Neural progenitor cell (in vitro differentiated cells): ENCODE data around the gene CELA1. TPM values are rescaled to one million over a fixed set of nuclear protein-coding genes. Genes with fewer than 3 reads are reported as not detected.

ENCODE experiments used
- DNase-seq: peaks from one replicate; pipeline ENCODE4 v3.0.0-alpha.2; 2016; ENCODE audit warnings: low spot score
- H2AFZ ChIP-seq: fragments of 200-600 bp; sonication (generic); replicated peaks from 2 replicates; pipeline ENCODE4 v1.6.1; 2016; ENCODE audit warnings: antibody characterized with exemption
- H3F3A ChIP-seq: fragments of 200-600 bp; sonication (generic); 2 replicates; pipeline ENCODE4 v1.6.1; 2016; ENCODE audit warnings: antibody characterized with exemption, low read depth
- H3K27ac ChIP-seq: fragments of 200-600 bp; sonication (generic); 2 replicates; pipeline ENCODE4 v1.5.1; 2016; ENCODE audit warnings: mild to moderate bottlenecking
- H3K27me3 ChIP-seq: fragments of 200-600 bp; sonication (generic); 2 replicates; pipeline ENCODE4 v1.6.1; 2016; ENCODE audit warnings: mild to moderate bottlenecking, moderate library complexity
- H3K36me3 ChIP-seq: fragments of 200-600 bp; sonication (generic); 2 replicates; pipeline ENCODE4 v1.5.1; 2016
- H3K4me1 ChIP-seq: fragments of 200-600 bp; sonication (generic); 2 replicates; pipeline ENCODE4 v1.6.1; 2016; ENCODE audit warnings: mixed run types
- H3K4me2 ChIP-seq: fragments of 200-600 bp; sonication (generic); 2 replicates; pipeline ENCODE4 v1.6.1; 2016
- H3K4me3 ChIP-seq: fragments of 200-600 bp; sonication (generic); 2 replicates; pipeline ENCODE4 v1.5.1; 2016
- H3K79me2 ChIP-seq: fragments of 200-600 bp; sonication (generic); 2 replicates; pipeline ENCODE4 v1.6.1; 2016; ENCODE audit warnings: low read depth
- H3K9ac ChIP-seq: fragments of 200-600 bp; sonication (generic); 2 replicates; pipeline ENCODE4 v1.6.1; 2016
- H3K9me3 ChIP-seq: fragments of 200-600 bp; sonication (generic); 2 replicates; pipeline ENCODE4 v1.5.1; 2016; ENCODE audit warnings: low read depth
- H4K20me1 ChIP-seq: fragments of 200-600 bp; sonication (generic); 2 replicates; pipeline ENCODE4 v1.6.1; 2016; ENCODE audit warnings: low read depth
- H3K27ac Mint-ChIP-seq: 3 replicates; pipeline ENCODE4 v1.8.0; 2021; ENCODE audit warnings: mixed read lengths
- H3K27me3 Mint-ChIP-seq: 2 replicates; pipeline ENCODE4 v1.8.0; 2022; ENCODE audit warnings: low read depth, mild to moderate bottlenecking, inconsistent platforms, moderate library complexity, mixed read lengths; ENCODE audit not compliant: insufficient read depth
- H3K36me3 Mint-ChIP-seq: 3 replicates; pipeline ENCODE4 v1.8.0; 2021; ENCODE audit warnings: mixed read lengths
- H3K4me1 Mint-ChIP-seq: 3 replicates; pipeline ENCODE4 v1.8.0; 2021; ENCODE audit warnings: mixed read lengths
- H3K4me3 Mint-ChIP-seq: 3 replicates; pipeline ENCODE4 v1.8.0; 2021; ENCODE audit warnings: mild to moderate bottlenecking, moderate library complexity, mixed read lengths
- H3K9me3 Mint-ChIP-seq: 3 replicates; pipeline ENCODE4 v1.8.0; 2020; ENCODE audit warnings: mixed read lengths
- EZH2 ChIP-seq: fragments of 200-600 bp; sonication (generic); IDR thresholded peaks from 2 replicates; pipeline ENCODE4 v1.6.1; 2017; ENCODE audit warnings: antibody characterized with exemption, mild to moderate bottlenecking, moderate library complexity
- EZH2phosphoT487 ChIP-seq: fragments of 200-600 bp; sonication (generic); IDR thresholded peaks from 2 replicates; pipeline ENCODE4 v1.6.1; 2017; ENCODE audit warnings: antibody characterized with exemption
- total RNA-seq: library from RNA; depleted of rRNA; stranded (reverse); fragments of >200 nt; gene quantifications from 2 replicates; pipeline ENCODE4 v1.2.3, GENCODE V29; 2015; ENCODE audit warnings: low replicate concordance
- TF ChIP-seq, protein P1 (sequence below): fragments of 200-600 bp; sonication (generic); IDR thresholded peaks from 2 replicates; pipeline ENCODE4 v1.5.1; 2017; ENCODE audit warnings: antibody characterized with exemption, mild to moderate bottlenecking

Gene CELA1
- total RNA-seq, 1 donor from 2014 or later = not detected

DNA sequence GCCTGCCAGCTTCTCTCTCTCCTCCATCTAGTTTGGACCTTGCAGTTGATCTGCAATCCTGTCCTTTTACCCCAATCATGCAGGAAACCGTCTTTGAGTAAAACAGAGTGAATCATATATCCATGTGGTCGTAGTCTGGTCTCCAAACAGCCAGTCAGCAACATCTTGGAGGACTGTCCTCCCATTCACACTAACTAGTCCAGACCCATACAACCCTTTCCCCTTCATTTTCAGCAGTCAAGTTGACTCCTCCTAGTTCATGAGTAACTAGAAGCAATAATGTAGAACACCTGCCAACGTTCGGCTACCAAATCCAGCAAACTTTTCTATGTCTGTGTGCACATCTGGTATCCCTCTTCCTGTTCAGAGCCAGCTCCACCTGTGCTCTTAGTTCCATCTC, 11.7 kb downstream of the CELA1 start:
- Mint-ChIP-seq H3K27ac (peak overlapping the region; percentile 78), H3K9me3 (peaks cover 2% of the 10 kb centered on the region), H3K4me3 (no peak overlapping the region), H3K36me3 (no peaks in the 10 kb centered on the region), H3K4me1 (peaks cover 6% of the 10 kb centered on the region), H3K27me3 (peaks cover 4% of the 10 kb centered on the region)
- Histone ChIP-seq H3F3A (peaks cover 17% of the 10 kb centered on the region), H3K27ac (no peak overlapping the region), H3K9ac (no peak overlapping the region), H4K20me1 (no peaks in the 10 kb centered on the region), H3K4me2 (no peak overlapping the region), H3K27me3 (no peaks in the 10 kb centered on the region), H3K4me1 (peaks cover 9% of the 10 kb centered on the region), H3K36me3 (no peaks in the 10 kb centered on the region), H2AFZ (no peak overlapping the region), H3K79me2 (no peaks in the 10 kb centered on the region), H3K9me3 (no peaks in the 10 kb centered on the region), H3K4me3 (no peak overlapping the region)
- DNase-seq = no peak
- TF ChIP-seq EZH2phosphoT487 = no peak
- TF ChIP-seq EZH2 = no peak
- TF ChIP-seq, protein P1, sequence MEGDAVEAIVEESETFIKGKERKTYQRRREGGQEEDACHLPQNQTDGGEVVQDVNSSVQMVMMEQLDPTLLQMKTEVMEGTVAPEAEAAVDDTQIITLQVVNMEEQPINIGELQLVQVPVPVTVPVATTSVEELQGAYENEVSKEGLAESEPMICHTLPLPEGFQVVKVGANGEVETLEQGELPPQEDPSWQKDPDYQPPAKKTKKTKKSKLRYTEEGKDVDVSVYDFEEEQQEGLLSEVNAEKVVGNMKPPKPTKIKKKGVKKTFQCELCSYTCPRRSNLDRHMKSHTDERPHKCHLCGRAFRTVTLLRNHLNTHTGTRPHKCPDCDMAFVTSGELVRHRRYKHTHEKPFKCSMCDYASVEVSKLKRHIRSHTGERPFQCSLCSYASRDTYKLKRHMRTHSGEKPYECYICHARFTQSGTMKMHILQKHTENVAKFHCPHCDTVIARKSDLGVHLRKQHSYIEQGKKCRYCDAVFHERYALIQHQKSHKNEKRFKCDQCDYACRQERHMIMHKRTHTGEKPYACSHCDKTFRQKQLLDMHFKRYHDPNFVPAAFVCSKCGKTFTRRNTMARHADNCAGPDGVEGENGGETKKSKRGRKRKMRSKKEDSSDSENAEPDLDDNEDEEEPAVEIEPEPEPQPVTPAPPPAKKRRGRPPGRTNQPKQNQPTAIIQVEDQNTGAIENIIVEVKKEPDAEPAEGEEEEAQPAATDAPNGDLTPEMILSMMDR = no peak

DNA sequence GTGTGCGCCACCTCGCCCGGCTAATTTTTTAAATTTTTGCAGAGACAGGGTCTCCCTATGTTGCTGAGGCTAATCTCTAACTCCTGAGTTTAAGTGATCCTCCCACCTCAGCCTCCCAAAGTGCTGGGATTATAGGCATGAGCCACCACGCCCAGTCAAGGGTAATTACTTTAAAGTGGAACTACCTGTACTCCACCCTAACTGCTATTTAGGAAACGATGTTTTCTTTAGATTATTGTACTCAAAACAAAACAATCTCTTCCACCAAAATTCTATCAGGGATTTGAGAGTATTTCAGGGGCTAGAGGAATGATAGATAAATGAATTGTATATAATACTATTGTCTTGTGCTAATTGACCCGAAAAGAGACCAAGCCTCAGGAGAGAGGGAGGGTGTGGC, 12.9 kb downstream of the CELA1 start:
- Mint-ChIP-seq H3K27ac (no peak overlapping the region), H3K27me3 (peaks cover 4% of the 10 kb centered on the region)

DNA sequence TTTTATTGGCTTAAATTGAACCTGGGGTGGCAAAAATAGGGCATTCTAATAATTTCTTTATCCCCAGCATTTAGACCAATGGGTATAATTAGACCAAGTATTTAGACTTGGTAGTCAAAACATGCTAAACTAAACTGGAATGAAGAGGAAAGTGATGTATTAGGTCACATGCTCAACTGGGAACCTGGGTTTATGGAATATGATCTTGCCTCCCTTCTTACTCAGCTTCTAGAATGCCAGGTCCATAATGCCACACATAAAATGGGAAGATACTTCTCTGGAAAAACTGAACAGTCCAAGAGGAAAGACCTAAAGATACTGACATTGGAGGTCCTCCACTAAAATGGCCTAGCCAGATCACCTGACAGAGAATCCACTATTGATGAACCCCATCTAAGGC, 16.3 kb downstream of the CELA1 start:
- H3K27ac ChIP-seq = no peak overlapping the region
- Mint-ChIP-seq H3K4me3 (no peak overlapping the region), H3K27me3 (peaks cover 2% of the 10 kb centered on the region), H3K27ac (no peak overlapping the region), H3K4me1 (peaks cover 14% of the 10 kb centered on the region), H3K9me3 (peaks cover 2% of the 10 kb centered on the region), H3K36me3 (no peaks in the 10 kb centered on the region)
- no peak for TF ChIP-seq EZH2phosphoT487
- TF ChIP-seq EZH2 = no peak
- TF ChIP-seq, protein P1 = no peak
- H3K9me3 ChIP-seq = no peaks in the 10 kb centered on the region
- no peaks in the 10 kb centered on the region for H4K20me1 ChIP-seq
- peaks cover 18% of the 10 kb centered on the region for H3K4me1 ChIP-seq
- no peak overlapping the region for H3K9ac ChIP-seq
- H3K4me2 ChIP-seq = no peak overlapping the region
- H3K4me3 ChIP-seq = no peak overlapping the region
- no peak overlapping the region for H2AFZ ChIP-seq
- no peaks in the 10 kb centered on the region for H3K36me3 ChIP-seq
- DNase-seq = no peak
- no peaks in the 10 kb centered on the region for H3K79me2 ChIP-seq
- no peaks in the 10 kb centered on the region for H3K27me3 ChIP-seq
- peaks cover 18% of the 10 kb centered on the region for H3F3A ChIP-seq

More for the DNA sequence above, 12.9 kb downstream of the CELA1 start:
- Histone ChIP-seq H2AFZ (no peak overlapping the region), H3F3A (peaks cover 17% of the 10 kb centered on the region), H3K9ac (no peak overlapping the region), H3K36me3 (no peaks in the 10 kb centered on the region), H3K4me2 (peak overlapping the region; percentile 29), H4K20me1 (no peaks in the 10 kb centered on the region), H3K9me3 (no peaks in the 10 kb centered on the region), H3K27me3 (no peaks in the 10 kb centered on the region), H3K79me2 (no peaks in the 10 kb centered on the region), H3K4me3 (no peak overlapping the region), H3K27ac (peak overlapping the region; percentile 67), H3K4me1 (peaks cover 12% of the 10 kb centered on the region)
- no peaks in the 10 kb centered on the region for H3K36me3 Mint-ChIP-seq
- no peak overlapping the region for H3K4me3 Mint-ChIP-seq
- DNase-seq = peak; percentile 31
- peaks cover 7% of the 10 kb centered on the region for H3K4me1 Mint-ChIP-seq
- TF ChIP-seq, protein P1 = no peak
- TF ChIP-seq EZH2phosphoT487 (no peak), EZH2 (no peak)
- H3K9me3 Mint-ChIP-seq = peaks cover 2% of the 10 kb centered on the region
